GM12874 (cell line): ENCODE measurements around the gene GDPD3.

ENCODE experiments used
- TF ChIP-seq, protein P1 (sequence below): IDR thresholded peaks from 2 replicates; pipeline ENCODE4 v1.5.1; 2011; ENCODE audit warnings: low read depth, mild to moderate bottlenecking, control low read depth, low read length, moderate library complexity; ENCODE audit not compliant: insufficient read depth

Gene GDPD3

DNA sequence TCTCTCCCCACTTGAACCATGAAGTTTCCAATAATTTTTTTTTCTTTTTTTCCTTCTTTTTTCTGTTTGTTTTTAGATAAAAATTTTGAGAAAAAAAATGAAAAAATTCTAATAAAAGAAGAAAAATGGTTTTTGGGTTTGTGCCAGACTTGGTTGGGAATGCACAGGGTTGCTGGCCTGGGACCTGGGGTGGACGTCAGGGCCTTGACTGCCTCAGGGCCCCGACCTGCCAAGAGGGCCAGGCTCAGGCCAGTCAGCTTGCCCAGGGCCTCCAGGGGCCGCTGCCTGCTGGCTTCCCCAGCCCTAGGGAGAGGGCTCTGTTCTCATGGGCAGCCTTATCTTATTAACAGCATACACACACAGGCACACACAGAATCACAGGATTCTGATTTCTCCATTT is 28.1 kb downstream of the GDPD3 start:
- TF ChIP-seq, protein P1, sequence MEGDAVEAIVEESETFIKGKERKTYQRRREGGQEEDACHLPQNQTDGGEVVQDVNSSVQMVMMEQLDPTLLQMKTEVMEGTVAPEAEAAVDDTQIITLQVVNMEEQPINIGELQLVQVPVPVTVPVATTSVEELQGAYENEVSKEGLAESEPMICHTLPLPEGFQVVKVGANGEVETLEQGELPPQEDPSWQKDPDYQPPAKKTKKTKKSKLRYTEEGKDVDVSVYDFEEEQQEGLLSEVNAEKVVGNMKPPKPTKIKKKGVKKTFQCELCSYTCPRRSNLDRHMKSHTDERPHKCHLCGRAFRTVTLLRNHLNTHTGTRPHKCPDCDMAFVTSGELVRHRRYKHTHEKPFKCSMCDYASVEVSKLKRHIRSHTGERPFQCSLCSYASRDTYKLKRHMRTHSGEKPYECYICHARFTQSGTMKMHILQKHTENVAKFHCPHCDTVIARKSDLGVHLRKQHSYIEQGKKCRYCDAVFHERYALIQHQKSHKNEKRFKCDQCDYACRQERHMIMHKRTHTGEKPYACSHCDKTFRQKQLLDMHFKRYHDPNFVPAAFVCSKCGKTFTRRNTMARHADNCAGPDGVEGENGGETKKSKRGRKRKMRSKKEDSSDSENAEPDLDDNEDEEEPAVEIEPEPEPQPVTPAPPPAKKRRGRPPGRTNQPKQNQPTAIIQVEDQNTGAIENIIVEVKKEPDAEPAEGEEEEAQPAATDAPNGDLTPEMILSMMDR, result no peak

DNA sequence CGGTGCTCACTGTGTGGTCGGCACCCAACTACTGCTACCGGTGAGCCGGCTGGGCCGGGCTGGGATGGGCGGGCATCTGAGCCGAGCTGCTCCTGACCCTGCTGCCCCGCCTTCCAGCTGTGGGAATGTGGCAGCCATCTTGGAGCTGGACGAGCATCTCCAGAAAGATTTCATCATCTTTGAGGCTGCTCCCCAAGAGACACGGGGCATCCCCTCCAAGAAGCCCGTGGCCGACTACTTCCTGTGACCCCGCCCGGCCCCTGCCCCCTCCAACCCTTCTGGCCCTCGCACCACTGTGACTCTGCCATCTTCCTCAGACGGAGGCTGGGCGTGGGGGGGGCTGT is 28.5 kb downstream of the GDPD3 start:
- TF ChIP-seq, protein P1, result no peak

DNA sequence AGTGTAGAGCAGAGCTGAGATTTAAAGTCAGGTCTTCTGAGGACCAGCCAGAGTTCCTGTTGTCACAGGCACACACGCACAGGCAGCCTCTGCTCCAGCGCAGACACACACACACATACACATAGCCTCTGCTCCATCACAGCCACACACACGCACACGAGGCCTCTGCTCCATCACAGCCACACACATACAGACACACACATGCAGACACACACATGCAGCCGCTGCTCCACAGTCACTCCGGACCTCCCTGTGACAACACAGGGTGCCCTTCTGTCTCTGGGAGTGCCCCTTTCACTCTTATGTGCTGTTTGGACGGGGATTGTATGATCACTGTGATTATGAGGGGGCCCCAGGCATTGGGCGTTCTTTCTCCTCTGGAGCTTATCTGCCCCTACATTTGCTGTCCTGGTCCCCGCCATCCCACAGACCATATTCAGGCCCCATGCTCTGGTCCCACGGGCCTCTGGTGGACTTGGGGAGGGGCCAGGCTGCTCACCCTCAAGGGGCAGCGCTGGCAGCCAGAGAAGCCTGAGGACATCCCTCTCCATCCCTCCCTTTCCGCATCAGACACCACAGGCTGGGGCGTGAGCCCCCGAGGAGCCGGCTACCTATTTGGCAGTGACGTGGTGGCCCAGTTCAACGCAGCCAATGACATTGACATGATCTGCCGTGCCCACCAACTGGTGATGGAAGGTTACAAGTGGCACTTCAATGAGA is 29.1 kb downstream of the GDPD3 start:
- TF ChIP-seq, protein P1, result no peak

DNA sequence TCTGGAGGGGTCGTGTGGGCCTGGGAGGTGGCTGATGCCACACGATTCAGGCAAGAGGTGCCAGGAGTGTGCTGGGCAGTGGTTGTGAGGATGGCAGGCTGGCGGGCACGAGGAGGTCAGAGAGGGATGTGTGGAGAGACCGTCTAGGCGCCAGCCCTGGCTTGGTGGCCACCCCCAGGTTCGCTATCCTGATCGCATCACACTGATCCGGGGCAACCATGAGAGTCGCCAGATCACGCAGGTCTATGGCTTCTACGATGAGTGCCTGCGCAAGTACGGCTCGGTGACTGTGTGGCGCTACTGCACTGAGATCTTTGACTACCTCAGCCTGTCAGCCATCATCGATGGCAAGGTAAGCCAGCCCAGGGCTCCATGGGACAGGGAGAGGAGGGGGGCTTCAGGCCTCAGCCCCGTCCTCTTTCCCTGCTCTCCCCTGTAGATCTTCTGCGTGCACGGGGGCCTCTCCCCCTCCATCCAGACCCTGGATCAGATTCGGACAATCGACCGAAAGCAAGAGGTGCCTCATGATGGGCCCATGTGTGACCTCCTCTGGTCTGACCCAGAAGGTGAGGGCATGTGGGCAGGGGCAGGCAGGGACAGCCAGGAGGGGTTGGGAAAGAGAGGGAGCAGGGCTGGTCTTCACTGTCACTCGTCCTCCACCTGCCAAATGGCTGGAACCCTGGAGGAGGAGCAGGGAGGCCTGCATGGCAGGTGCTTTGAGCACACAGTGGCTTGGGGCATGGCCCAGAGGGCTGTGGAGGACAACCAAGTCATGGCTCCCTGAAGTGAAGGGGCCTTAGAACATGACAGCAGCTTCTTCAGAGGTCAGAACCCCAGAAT is 29.9 kb downstream of the GDPD3 start:
- TF ChIP-seq, protein P1, result no peak

DNA sequence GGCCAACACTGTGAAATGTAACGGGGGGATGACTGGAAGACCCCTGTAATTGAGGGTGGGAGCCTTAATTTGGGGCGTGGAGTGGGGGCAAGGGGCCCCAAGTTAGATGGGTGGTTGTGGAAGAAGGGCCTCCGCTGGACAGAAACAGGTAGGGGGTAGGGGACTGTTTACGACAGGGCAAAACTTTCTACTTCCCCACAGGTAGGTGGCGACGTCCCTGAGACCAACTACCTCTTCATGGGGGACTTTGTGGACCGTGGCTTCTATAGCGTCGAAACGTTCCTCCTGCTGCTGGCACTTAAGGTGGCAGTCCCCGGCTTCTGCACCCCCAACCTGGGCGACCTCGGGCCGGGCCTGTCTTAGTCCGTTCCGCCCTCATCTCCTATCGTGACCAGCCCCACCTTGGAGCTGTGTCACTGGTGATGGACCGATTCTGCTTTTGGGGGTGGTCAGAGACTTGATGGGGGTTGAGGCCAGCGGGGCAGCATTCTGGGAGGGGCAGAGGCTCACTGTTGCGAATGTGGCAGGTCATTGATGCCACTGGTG is 30.7 kb downstream of the GDPD3 start:
- TF ChIP-seq, protein P1, result peak; percentile 25; the same call in 1 of the 2 replicates

DNA sequence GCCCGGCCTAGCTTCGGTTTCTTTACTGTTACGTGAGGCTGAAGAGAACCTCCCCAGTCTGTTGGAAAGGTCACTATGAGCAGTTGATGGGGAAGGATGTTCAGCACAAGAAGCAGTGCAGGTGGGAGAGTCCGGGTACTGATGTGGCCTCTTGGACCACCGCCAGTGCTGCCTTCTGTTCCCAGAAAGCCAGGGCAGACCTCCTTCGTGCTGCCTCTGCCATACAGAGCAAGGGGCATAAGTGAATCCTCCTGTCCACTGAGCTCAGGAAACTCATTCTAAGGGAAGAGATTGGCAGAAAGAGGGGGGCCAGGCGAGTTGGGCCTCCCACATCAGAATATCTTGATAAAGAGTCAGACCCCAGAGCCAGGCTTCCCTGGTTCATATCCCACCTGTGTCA is 33.9 kb downstream of the GDPD3 start:
- TF ChIP-seq, protein P1, result no peak

DNA sequence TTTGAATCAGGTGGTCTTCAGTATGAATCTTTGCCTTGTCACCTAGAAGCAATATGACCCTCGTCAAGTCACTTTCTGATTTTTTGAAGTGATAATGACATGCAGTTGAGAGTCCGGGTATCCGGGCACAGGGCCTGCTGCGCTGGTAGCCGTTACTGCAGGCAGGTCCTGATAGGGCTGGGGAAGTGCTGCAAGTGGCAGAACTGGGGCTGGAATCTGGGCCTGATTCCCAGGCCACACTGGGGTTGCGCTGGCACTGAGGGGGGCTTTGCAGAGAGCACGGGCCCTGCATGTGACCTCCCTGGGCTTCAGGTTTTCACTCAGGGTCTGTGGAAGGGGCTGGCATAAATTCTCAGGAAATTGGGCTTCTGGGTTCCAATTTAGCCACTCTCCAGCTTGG is 34.6 kb downstream of the GDPD3 start:
- TF ChIP-seq, protein P1, result no peak
